ENCODE results near the gene LACRT. TPM values are rescaled to one million over a fixed set of nuclear protein-coding genes. Genes with fewer than 3 reads are reported as not detected.

Gene LACRT
- total RNA-seq, 1 experiment from 2014 or later, result not detected

GRCh38 chr12:54624315-54625279, 10.1 kb downstream of the LACRT start:
- H3K36me3 ChIP-seq (replicated peaks; ENCODE audit: control insufficient read depth, insufficient read depth, low read length), result no peaks in the 10 kb centered on the region
- H3K27me3 ChIP-seq (ENCODE audit: control insufficient read depth, insufficient read depth, low read length), result no peaks in the 10 kb centered on the region
- no peak for DNase-seq
- no peak overlapping the region for H3K4me3 ChIP-seq (ENCODE audit: insufficient read depth, low read depth, low read length)

- Histone ChIP-seq H3K4me3 (ENCODE audit: insufficient read depth, low read depth, low read length) (no peak overlapping the region), H3K36me3 (replicated peaks; ENCODE audit: control insufficient read depth, insufficient read depth, low read length) (no peaks in the 10 kb centered on the region), H3K27me3 (ENCODE audit: control insufficient read depth, insufficient read depth, low read length) (peaks cover 2% of the 10 kb centered on the region; the same call in 1 of the 2 replicates)
- no peak for DNase-seq
Observed at GRCh38 chr12:54622463-54623183, 12.1 kb downstream of the LACRT start.

GRCh38 chr12:54616933-54617680, 17.6 kb downstream of the LACRT start:
- peaks cover 21% of the 10 kb centered on the region for H3K27me3 ChIP-seq (ENCODE audit: control insufficient read depth, insufficient read depth, low read length)
- no peak for DNase-seq
- H3K4me3 ChIP-seq (ENCODE audit: insufficient read depth, low read depth, low read length), result no peak overlapping the region
- no peaks in the 10 kb centered on the region for H3K36me3 ChIP-seq (replicated peaks; ENCODE audit: control insufficient read depth, insufficient read depth, low read length)

- Histone ChIP-seq H3K4me3 (ENCODE audit: insufficient read depth, low read depth, low read length) (no peak overlapping the region), H3K27me3 (ENCODE audit: control insufficient read depth, insufficient read depth, low read length) (peaks cover 37% of the 10 kb centered on the region), H3K36me3 (replicated peaks; ENCODE audit: control insufficient read depth, insufficient read depth, low read length) (no peaks in the 10 kb centered on the region)
- no peak for DNase-seq
Observed at GRCh38 chr12:54612225-54612750, 22.4 kb downstream of the LACRT start.

- H3K27me3 ChIP-seq (ENCODE audit: control insufficient read depth, insufficient read depth, low read length), result peaks cover 37% of the 10 kb centered on the region
- no peak overlapping the region for H3K4me3 ChIP-seq (ENCODE audit: insufficient read depth, low read depth, low read length)
- no peaks in the 10 kb centered on the region for H3K36me3 ChIP-seq (replicated peaks; ENCODE audit: control insufficient read depth, insufficient read depth, low read length)
- no peak for DNase-seq
Observed at GRCh38 chr12:54611715-54612149, 23.0 kb downstream of the LACRT start.

- no peak for DNase-seq
- Histone ChIP-seq H3K4me3 (ENCODE audit: insufficient read depth, low read depth, low read length) (no peak overlapping the region), H3K36me3 (replicated peaks; ENCODE audit: control insufficient read depth, insufficient read depth, low read length) (no peaks in the 10 kb centered on the region), H3K27me3 (ENCODE audit: control insufficient read depth, insufficient read depth, low read length) (peaks cover 32% of the 10 kb centered on the region)
Observed at GRCh38 chr12:54608769-54609168, 25.9 kb downstream of the LACRT start.

GRCh38 chr12:54608156-54608555, 26.5 kb downstream of the LACRT start:
- H3K36me3 ChIP-seq (replicated peaks; ENCODE audit: control insufficient read depth, insufficient read depth, low read length), result no peaks in the 10 kb centered on the region
- H3K4me3 ChIP-seq (ENCODE audit: insufficient read depth, low read depth, low read length), result no peak overlapping the region
- no peak for DNase-seq
- H3K27me3 ChIP-seq (ENCODE audit: control insufficient read depth, insufficient read depth, low read length), result peaks cover 27% of the 10 kb centered on the region

- H3K36me3 ChIP-seq (replicated peaks; ENCODE audit: control insufficient read depth, insufficient read depth, low read length), result no peaks in the 10 kb centered on the region
- H3K27me3 ChIP-seq (ENCODE audit: control insufficient read depth, insufficient read depth, low read length), result peaks cover 16% of the 10 kb centered on the region
- no peak overlapping the region for H3K4me3 ChIP-seq (ENCODE audit: insufficient read depth, low read depth, low read length)
- no peak for DNase-seq
Observed at GRCh38 chr12:54606556-54606955, 28.1 kb downstream of the LACRT start.

- H3K27me3 ChIP-seq (ENCODE audit: control insufficient read depth, insufficient read depth, low read length), result peaks cover 13% of the 10 kb centered on the region
- H3K36me3 ChIP-seq (replicated peaks; ENCODE audit: control insufficient read depth, insufficient read depth, low read length), result no peaks in the 10 kb centered on the region
- DNase-seq, result no peak
- H3K4me3 ChIP-seq (ENCODE audit: insufficient read depth, low read depth, low read length), result no peak overlapping the region
Observed at GRCh38 chr12:54605138-54605970, 29.3 kb downstream of the LACRT start.

- no peak for DNase-seq
- peaks cover 8% of the 10 kb centered on the region for H3K27me3 ChIP-seq (ENCODE audit: control insufficient read depth, insufficient read depth, low read length)
- no peaks in the 10 kb centered on the region for H3K36me3 ChIP-seq (replicated peaks; ENCODE audit: control insufficient read depth, insufficient read depth, low read length)
- no peak overlapping the region for H3K4me3 ChIP-seq (ENCODE audit: insufficient read depth, low read depth, low read length)
Observed at GRCh38 chr12:54604436-54604835, 30.3 kb downstream of the LACRT start.

GRCh38 chr12:54603872-54604271, 30.8 kb downstream of the LACRT start:
- Histone ChIP-seq H3K4me3 (ENCODE audit: insufficient read depth, low read depth, low read length) (no peak overlapping the region), H3K27me3 (ENCODE audit: control insufficient read depth, insufficient read depth, low read length) (peaks cover 4% of the 10 kb centered on the region), H3K36me3 (replicated peaks; ENCODE audit: control insufficient read depth, insufficient read depth, low read length) (no peaks in the 10 kb centered on the region)
- no peak for DNase-seq

GRCh38 chr12:54603173-54603814, 31.4 kb downstream of the LACRT start:
- DNase-seq, result peak; percentile 70
- Histone ChIP-seq H3K4me3 (ENCODE audit: insufficient read depth, low read depth, low read length) (no peak overlapping the region), H3K36me3 (replicated peaks; ENCODE audit: control insufficient read depth, insufficient read depth, low read length) (no peaks in the 10 kb centered on the region), H3K27me3 (ENCODE audit: control insufficient read depth, insufficient read depth, low read length) (peaks cover 4% of the 10 kb centered on the region)

GRCh38 chr12:54602661-54603060, 32.0 kb downstream of the LACRT start:
- Histone ChIP-seq H3K36me3 (replicated peaks; ENCODE audit: control insufficient read depth, insufficient read depth, low read length) (no peaks in the 10 kb centered on the region), H3K27me3 (ENCODE audit: control insufficient read depth, insufficient read depth, low read length) (peaks cover 4% of the 10 kb centered on the region), H3K4me3 (ENCODE audit: insufficient read depth, low read depth, low read length) (no peak overlapping the region)
- DNase-seq, result no peak
